HFFc6 (cell line): Measurements from ENCODE around the gene STH. TPM values are rescaled to one million over a fixed set of nuclear protein-coding genes. Genes with fewer than 3 reads are reported as not detected.

Experiments used
- DNase-seq: peaks from one replicate; pipeline ENCODE4 v3.0.0-alpha.2; 2018
- H3K27ac Mint-ChIP-seq: 2 replicates; pipeline ENCODE4 v1.8.0; 2020; ENCODE audit warnings: mild to moderate bottlenecking, mixed read lengths
- H3K27me3 Mint-ChIP-seq: 2 replicates; pipeline ENCODE4 v1.8.0; 2021; ENCODE audit warnings: mild to moderate bottlenecking, moderate library complexity, mixed read lengths; ENCODE audit not compliant: insufficient read depth
- H3K36me3 Mint-ChIP-seq: 2 replicates; pipeline ENCODE4 v1.8.0; 2021; ENCODE audit warnings: low read depth, mixed read lengths
- H3K4me1 Mint-ChIP-seq: 2 replicates; pipeline ENCODE4 v1.8.0; 2020; ENCODE audit warnings: low read depth, mixed read lengths
- H3K4me3 Mint-ChIP-seq: 2 replicates; pipeline ENCODE4 v1.8.0; 2020; ENCODE audit warnings: mild to moderate bottlenecking, moderate library complexity, mixed read lengths
- H3K9me3 Mint-ChIP-seq: 2 replicates; pipeline ENCODE4 v1.8.0; 2020; ENCODE audit warnings: mild to moderate bottlenecking, mixed read lengths
- CTCF ChIP-seq: fragments of 200-600 bp; sonication (generic); IDR thresholded peaks from 2 replicates; pipeline ENCODE4 v1.5.0; 2021; ENCODE audit warnings: antibody characterized with exemption, mild to moderate bottlenecking
- total RNA-seq, 6 experiments: library from RNA; stranded (reverse); fragmentation: NEBNext Ultra II Directional; extraction: Animal tissue kit (Norgen Biotek cat#: 25700); gene quantifications; 2 replicates in 1 of 6; 3 replicates in 5 of 6; pipeline ENCODE4 v1.2.3, GENCODE V29; 2021

The STH gene
- total RNA-seq, 6 experiments from 2014 or later = not detected

GRCh38 chr17:46007461-46007965 is 8.5 kb downstream of the STH start:
- Mint-ChIP-seq H3K4me3 (no peak overlapping the region), H3K4me1 (peaks cover 11% of the 10 kb centered on the region), H3K9me3 (no peaks in the 10 kb centered on the region), H3K36me3 (no peaks in the 10 kb centered on the region), H3K27ac (no peak overlapping the region), H3K27me3 (peaks cover 4% of the 10 kb centered on the region)
- DNase-seq = no peak
- no peak for TF ChIP-seq CTCF

GRCh38 chr17:46008591-46008990 is 9.5 kb downstream of the STH start:
- no peak for TF ChIP-seq CTCF
- peaks cover 13% of the 10 kb centered on the region for H3K4me1 Mint-ChIP-seq
- H3K27me3 Mint-ChIP-seq = peaks cover 4% of the 10 kb centered on the region
- no peak overlapping the region for H3K27ac Mint-ChIP-seq
- H3K4me3 Mint-ChIP-seq = no peak overlapping the region
- no peaks in the 10 kb centered on the region for H3K9me3 Mint-ChIP-seq
- H3K36me3 Mint-ChIP-seq = no peaks in the 10 kb centered on the region
- DNase-seq = no peak

GRCh38 chr17:46009681-46010596 is 10.9 kb downstream of the STH start:
- H3K9me3 Mint-ChIP-seq = no peaks in the 10 kb centered on the region
- peaks cover 17% of the 10 kb centered on the region for H3K4me1 Mint-ChIP-seq
- no peak for TF ChIP-seq CTCF
- peaks cover 4% of the 10 kb centered on the region for H3K27me3 Mint-ChIP-seq
- DNase-seq = no peak
- no peaks in the 10 kb centered on the region for H3K36me3 Mint-ChIP-seq
- no peak overlapping the region for H3K4me3 Mint-ChIP-seq
- no peak overlapping the region for H3K27ac Mint-ChIP-seq

- Mint-ChIP-seq H3K27ac (no peak overlapping the region), H3K27me3 (peaks cover 4% of the 10 kb centered on the region), H3K4me1 (peaks cover 17% of the 10 kb centered on the region), H3K36me3 (no peaks in the 10 kb centered on the region), H3K9me3 (no peaks in the 10 kb centered on the region), H3K4me3 (no peak overlapping the region)
- TF ChIP-seq CTCF = no peak
- no peak for DNase-seq
Observed at GRCh38 chr17:46010597-46011186, 11.6 kb downstream of the STH start.

GRCh38 chr17:46011711-46012505 is 12.9 kb downstream of the STH start:
- H3K9me3 Mint-ChIP-seq = no peaks in the 10 kb centered on the region
- H3K27me3 Mint-ChIP-seq = peaks cover 6% of the 10 kb centered on the region
- no peak for TF ChIP-seq CTCF
- H3K27ac Mint-ChIP-seq = no peak overlapping the region
- H3K4me3 Mint-ChIP-seq = no peak overlapping the region
- H3K4me1 Mint-ChIP-seq = peaks cover 17% of the 10 kb centered on the region
- DNase-seq = no peak
- H3K36me3 Mint-ChIP-seq = no peaks in the 10 kb centered on the region
